GM21737 (cell line): ENCODE data around the gene ACTN3.
"Not testable (repeated sequence)": the region's sequence is repeated elsewhere in the genome, so short reads cannot be mapped to it uniquely, and the experiment has no call there.

ENCODE experiments used
- ATAC-seq: cut with Tn5 transposase; IDR thresholded peaks from one replicate; pipeline ENCODE4 v1.9.1; 2021; ENCODE audit warnings: mild to moderate bottlenecking, moderate library complexity; ENCODE audit not compliant: unreplicated experiment

The ACTN3 gene

DNA sequence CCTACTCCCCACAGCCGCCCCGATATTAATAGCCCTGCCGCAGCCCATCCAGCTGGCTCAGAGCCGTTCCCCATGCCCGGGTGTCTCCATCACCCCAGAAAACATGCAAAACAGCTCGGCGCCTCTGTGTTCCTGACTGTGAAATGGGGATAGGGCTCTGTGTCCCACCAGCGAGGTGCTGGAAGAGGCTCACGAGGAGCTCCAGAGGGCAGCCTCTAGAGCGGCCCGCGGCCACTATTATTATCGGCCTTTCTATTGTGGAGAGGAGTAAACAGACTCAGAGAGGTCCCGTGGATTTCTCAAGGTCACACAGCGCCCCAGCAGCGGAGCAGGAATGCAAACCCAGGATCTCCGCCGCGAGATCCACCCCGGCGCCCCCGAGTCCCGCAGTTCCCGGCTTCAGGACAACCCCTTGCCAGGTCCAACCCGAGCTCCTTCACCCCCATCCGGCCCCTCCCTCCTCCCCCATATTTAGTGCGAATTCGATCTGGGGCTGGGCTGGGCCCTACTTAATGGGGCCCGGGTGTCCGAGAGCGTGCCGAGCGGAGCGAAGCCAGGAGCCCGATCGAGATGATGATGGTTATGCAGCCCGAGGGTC lies at the start of gene ACTN3:
Gene ACTN3, plus strand, starts transcription at position 536 of the 598 bp plus-strand sequence. Its CDS starts 35 bp downstream, at position 571.
- no peak for ATAC-seq

DNA sequence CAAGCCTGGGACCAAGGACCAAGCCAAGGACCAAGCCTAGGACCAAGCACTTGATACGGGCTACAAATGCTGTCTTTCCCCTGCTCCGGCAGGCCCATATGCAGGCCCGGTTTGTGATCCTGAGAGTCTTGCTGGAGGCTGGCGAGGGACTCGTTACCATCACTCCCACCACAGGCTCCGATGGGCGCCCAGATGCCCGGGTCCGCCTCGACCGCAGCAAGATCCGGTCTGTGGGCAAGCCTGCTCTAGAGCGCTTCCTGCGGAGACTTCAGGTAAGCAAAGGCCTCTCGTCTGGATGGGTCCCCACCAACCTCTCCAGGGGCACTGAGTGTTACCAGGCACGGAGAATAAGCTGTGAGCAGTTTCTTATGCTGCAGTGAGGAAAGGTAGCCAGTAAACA lies 49.5 kb upstream of the ACTN3 start:
- ATAC-seq = no peak

DNA sequence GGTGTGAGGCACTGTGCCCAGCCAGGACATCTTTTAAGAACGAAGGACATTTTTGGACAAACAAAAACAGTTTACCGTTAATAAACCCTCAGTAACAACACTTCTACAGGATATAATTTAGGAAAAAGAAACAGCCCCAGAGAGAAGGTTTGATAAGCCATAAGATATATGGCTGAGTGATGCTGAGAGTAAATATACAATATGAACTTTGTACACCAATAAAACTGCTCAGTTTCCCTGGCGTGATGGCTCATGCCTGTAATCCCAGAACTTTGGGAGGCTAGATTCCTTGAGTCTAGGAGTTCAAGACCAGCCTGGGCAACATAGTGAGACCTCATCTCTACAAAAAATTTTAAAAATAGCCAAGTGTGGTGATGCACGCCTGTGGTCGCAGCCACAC lies 48.2 kb upstream of the ACTN3 start:
- no peak for ATAC-seq

DNA sequence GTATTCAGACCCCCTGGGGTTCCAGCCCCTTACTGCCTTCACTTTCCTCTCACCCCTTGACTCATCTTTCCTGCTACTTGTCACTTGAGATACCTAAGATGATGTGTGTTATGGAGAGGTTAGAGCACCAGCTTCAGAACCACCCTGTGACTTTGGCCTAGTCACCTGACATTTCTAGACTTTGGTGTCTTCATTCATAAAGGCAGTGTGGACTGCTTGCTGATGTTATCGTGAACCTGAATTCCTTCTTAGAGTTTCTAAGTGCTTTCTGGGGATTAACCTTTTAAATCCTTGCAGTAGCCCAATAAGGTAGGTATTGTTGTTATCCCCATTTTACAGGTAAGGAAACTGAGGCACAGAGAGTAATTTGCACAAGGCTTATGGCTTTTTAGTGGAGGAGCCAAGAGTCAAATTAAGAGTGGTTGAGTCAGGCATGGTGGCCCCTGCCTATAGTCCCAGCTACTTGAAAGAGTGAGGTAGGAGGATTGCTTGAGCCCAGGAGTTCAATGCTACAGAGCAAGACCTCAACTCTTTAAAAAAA lies 41.4 kb upstream of the ACTN3 start:
- no peak for ATAC-seq

DNA sequence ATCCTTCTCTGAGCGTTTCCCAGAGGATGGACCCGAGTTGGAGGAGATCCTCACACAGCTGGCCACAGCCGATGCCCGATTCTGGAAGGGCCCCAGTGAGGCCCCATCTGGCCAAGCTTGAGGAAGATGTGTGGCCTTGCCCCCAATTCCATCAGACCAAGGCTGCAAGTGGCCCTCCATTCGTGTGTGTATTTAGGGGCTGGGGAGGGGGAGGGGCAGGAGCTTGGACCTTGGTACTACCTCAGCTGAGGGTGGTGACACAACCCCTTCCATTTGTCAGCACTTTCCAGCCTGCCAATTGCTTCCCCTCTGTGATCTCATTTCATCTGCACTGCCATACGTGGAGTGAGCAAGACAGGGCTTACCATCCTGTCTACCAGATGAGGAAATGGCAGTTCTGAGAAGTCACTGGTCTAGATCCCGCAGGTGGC lies 37.6 kb upstream of the ACTN3 start:
- ATAC-seq = no peak

DNA sequence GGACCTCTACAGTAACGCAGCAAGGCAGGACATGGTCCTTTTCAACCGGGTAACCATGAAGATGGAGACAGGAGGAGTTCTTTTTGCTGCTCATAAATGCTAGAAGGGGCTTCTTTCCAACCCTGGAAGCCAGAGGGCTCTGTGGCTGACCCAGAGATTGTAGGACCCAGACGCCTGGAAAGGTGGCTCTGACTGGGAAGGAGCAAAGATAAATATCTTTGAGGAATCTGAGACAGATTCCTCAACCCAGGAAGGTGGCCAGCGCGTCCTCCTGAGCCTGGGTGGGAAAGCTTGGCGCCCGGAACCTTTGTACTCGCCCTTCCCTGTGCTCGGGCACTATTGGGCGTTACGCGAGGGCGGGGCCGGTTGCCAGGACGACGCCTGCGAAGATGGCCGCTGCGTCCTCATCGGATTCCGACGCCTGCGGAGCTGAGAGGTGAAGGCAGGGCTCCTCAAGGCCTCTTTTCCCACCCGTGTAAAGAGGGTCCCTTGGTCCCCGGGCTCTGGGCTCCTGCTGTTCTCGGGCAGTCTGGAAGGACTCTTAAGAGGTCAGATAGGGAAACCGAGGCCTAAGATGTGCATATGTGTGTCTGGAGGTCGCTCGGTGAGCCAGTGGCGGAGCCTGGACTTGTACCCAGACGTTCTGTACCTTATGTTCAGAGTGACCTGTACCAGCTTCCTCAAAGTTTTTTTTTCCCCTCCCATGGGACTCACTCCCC lies 36.3 kb upstream of the ACTN3 start, which contains the start of gene BBS1:
Gene BBS1, plus strand, starts transcription at position 365 of the 719 bp plus-strand sequence. Its CDS starts 25 bp downstream, at position 390.
- peak; percentile 68 for ATAC-seq

DNA sequence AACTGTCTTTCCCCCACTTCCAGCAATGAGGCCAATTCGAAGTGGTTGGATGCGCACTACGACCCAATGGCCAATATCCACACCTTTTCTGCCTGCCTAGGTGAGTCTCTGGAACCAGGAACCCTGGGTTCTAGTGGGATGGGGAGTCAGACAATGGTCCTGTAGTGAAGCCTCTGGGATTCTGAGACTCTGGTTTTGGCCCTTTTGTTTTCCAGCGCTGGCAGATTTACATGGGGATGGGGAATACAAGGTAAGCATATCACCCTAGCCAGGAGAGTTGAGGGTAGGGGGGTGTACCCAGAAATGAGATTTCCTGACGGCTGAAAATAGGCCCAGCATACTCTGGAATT lies 35.7 kb upstream of the ACTN3 start:
- no peak for ATAC-seq

DNA sequence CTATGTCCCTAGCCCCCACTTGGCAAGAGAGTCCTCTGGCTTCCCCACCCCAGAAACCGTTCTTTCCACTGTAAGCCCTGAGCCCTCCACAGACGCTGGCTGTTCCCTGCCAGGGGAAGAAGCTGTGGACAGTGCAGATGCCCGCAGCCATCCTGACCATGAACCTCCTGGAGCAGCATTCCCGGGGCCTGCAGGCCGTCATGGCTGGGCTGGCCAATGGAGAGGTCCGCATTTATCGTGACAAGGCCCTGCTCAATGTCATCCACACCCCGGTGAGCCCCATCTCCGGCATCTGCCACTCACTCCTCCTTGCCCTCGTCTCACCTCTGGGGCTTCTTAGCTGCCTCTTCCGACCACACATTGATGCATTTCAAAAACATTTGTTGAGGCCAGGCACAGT lies 23.1 kb upstream of the ACTN3 start:
- ATAC-seq = no peak

DNA sequence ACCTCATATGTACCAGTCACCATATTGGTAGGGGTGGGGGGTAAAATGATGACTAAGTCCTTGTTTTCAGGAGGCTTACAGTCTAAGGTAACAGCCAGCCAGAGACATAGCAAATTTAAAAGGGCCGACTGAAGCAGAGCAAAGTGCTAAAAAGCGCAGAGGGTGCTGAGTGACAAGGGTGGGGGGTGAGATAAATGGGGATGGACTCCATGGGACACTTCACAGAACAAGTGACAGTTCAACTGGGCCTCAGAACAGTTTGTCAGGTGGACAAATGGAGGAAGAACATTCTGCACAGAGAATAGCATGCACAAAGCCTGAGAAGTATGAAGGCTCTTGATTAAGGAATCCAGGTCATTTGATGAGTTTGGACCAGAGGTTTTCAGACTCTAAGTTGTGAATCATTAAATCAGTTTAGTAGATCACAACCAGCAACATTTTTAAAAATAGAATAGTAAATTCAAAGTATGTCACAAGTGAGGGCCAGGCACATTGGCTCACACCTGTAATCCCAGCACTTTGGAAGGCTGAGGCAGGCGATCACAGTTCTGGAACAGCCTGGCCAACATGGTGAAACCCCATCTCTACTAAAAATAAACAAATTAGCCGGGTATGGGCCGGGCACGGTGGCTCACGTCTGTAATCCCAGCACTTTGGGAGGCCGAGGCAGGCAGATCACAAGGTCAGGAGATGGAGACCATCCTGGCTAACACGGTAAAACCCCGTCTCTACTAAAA lies 22.2 kb upstream of the ACTN3 start:
- ATAC-seq = no peak

DNA sequence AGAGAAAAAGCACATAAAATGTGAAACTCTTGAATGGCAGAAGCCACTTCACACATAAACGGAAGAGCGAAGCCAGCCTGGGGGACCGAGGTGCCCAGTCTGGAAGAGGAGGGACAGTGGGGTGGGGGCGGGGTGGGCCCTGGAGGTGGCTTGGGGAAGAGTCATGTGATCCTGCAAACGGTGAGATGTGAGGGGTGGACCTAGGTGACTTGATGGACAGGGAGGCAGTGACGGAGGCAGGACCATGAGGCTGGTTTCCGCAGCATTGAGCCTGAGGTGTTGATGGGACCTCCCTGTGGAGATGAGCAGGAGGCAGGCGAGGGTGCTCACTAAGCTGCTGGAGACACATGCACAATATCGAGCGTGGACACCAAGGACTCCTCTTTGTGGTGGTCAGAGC lies 17.6 kb upstream of the ACTN3 start:
- no peak for ATAC-seq

DNA sequence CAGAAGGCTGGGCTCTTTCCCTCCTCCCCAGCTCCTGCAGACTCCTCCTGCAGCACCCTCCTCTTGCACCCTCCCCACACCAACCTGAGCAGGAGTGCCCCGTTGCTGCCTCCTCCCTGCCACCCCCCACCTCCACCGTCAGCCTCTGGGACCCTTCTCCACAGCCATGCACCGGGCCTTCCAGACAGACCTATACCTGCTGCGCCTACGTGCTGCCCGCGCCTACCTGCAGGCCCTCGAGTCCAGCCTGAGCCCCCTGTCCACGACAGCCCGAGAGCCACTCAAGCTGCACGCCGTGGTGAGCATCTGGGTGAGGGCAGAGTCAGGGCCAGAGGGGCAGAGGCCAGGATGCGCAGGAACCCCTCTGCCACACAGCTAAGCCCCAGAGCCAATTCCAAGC lies 17.0 kb upstream of the ACTN3 start:
- ATAC-seq = no peak

DNA sequence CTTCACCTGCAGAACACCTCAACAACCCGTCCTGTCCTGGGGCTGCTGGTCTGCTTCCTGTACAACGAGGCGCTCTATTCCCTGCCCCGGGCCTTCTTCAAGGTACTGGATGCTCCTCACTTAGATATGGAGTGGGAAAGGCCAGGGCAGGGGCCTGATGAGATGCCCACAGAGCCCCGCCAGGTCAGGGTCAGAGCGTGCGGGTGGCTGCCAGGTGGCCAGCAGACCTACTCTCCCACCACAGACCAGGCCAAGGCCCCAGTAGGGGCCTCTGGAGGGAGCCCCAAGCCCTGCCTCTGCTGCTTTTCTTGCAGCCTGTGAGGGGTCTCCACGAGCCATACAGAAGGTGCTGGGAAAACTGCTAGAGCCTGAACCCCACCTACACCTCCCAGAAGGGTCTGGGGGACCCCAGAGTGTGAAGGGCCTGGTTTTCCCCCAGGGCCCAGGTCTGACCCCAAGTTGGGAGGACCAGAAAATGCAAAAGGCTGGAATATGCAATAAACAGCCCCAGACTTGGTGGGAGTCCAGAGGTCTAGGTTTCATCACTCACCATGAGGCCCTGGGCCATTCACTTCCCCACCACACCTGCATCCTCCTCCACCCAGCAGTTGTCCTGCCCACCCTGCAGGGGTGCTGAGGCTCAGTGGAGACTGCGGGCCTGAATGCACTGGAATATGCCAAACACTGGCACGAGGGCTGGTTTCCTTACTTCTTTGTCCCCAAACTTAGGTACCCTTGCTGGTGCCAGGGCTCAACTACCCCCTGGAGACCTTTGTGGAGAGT lies 15.6 kb upstream of the ACTN3 start:
- ATAC-seq = no peak

DNA sequence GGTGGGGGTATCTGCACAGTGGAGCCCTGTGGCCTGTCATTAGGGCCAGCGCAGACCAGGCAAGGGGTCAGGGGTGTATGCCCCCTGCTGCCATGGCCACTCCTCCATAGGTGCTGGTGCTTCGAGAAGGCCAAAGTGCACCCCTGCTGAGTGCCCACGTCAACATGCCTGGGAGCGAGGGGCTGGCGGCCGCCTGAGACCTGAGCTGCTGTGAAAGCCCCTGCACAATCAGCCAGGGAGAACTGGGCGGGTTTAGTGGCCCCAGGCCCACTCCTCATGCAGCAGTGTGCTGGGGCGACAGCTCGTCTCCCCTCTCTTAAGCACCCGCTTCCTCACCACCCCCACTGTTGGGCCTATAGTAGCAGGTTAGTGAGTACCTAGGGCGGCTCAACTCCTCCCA lies 14.9 kb upstream of the ACTN3 start:
- ATAC-seq = no peak

DNA sequence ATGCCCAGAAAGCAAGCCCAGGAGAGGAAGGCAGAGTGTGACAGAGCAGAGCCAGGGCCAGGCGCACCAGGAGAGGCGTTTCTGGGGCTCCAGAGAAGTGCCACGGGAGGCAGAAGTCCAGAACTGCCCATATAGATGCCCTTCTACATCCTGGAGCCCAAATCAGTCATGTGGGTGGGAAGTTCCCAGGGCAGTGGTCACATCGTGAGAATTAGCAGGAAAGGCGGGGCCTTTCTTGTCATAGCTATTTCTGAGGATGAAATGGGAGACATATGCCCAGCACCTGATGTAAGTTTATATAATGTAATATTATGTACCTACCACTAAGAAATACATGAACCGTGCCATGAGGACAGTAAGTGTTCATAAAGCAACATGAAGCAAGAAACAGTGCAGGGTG lies 13.9 kb upstream of the ACTN3 start:
- no peak for ATAC-seq

DNA sequence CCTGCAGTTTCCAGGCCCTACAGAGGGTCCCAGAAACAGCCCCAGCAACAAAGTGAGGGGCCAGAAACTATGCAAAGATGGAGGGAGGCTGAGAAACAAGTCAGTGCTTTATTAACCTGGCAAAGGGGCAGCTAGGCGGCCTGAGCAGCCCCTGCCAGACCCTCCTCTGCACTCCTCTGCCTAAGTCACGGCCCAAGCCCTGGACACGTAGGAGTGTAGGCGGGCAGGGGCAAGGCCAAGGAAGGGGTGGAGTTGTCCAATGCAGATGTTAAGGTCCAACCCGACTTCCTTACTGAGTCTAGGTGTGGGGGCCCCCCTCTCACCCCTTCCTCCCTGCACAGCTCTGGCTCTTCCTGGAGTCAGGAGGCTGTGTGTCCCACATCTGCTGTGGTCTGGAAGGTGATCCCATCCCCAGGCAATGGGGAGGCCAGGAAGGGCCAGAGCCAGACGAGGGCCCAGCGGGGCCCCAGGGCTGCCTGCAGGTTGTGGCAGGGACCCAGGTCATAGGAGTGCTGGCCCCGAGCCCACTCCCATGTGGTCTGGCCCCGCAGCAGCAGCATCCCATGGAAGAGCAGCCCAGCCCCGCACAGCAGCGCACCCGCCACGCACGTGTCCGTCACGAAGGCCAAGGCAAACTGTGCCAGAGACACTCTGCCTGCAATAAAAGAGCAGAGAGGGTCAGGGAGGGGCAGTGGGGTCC lies 7.4 kb upstream of the ACTN3 start:
- no peak for ATAC-seq

DNA sequence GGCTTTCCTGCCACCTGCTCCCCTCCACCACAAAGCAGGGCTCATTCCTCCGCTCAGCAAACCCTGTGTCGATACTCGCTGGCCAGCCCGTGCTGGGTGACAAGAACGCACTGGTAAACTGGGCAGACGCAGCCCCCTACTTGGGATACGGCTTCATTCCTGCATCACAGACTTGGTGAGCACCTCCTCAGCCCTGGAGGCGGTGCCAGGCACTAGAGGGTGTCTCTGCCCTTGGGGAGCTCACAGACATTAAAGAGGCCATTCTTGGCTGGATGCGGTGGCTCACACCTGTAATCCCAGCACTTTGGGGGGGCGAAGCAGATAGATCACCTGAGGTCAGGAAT lies 6.9 kb upstream of the ACTN3 start:
- ATAC-seq = no peak

DNA sequence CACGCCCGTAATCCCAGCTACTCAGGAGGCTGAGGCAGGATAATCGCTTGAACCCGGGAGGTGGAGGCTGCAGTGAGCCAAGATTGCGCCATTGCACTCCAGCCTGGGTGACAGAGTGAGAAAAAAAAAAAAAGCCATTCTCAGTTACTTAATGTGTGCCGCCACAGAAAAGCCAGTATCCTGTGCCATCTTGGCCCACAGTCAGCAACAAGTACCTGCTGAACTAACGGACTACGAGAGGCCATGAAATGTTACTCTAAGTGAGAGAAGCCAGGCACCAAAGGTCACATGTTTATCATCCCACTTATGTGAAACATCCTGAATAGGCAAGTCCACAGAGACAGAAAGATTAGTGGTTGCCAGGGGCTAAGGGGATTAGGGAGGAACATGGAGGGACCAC lies 6.1 kb upstream of the ACTN3 start:
- ATAC-seq = not testable (repeated sequence)

DNA sequence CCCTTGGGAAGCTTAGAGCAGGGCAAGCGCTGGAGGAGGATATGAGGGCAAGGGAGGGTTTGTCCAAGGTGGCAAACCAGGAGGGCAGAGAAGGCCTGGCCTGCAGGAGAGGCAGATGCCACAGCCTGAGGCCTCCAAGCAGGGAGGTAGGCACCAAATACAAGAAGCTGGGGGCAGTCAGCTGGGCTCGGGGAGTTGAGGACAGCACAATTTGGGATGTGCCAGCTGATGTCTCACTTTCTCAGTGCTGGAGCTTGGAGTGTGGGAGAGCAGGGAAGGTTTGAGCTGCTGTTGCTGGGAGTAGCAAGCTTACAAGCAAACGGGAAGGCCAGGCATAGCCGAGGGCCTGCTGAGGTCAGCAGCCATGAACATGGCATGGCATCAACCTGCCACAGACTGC lies 4.8 kb upstream of the ACTN3 start:
- ATAC-seq = no peak

DNA sequence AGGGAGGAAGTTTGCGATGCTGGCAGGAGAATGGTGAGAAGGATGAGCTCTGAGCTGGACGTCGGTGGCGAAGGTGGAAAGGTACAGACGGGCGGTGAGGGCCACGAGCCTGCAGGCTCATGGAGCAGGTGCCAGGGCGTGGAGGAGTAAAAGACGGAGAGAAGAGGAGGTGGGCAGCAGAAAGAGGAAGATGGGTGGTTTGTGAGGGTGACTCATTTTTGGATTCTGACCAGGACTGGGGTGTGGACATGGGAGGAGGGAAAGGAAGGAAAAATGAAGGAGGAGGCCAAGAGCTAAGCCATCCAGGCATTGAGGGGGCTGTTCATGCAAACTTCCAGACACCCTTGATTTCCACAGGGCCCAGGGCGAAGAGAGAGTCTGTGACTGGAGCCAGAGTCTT lies 4.3 kb upstream of the ACTN3 start:
- no peak for ATAC-seq

DNA sequence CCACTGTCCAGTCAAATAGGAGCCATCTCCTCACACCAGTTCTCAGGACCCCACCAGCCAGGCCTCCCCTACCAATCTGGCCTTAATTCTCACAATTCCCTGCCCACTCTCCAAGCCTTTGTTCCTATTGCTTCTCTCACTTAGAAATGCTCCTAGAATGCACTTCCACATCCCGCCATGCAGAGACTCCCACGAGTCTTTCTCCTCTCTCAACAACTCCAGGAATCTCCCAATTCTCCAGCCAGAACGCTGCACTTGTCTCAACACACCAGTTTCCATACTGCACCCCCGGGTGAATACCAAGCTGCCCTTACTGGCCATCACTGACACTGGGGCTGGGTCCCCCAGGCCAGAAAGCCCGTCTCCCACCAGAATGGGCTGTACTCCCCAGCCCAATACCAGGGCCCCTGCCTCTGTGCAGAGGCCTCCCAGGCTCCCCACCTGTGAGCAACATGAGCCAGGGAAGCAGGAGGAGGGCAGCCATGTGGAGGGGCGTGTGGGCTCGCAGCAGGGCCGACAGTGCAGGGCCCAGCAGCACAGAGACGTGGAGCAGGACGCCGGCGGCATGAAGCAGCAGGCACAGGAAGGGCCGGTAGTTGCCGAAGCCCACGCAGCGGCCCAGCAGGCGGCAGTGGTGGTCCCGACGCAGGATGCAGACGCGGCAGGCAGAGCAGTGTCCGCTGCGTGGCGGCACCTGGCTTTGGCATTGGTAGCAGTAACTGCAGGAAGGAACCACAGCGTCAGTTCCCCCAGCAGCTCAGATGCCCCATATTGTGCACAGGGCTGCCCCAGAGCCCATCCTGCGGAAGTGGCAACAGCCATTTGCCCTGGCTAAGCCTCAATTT lies 3.2 kb upstream of the ACTN3 start:
- ATAC-seq = no peak
